GM19468 (cell line): ENCODE results near the gene RAB11FIP3.
"Not testable (repeated sequence)": the region's sequence is repeated elsewhere in the genome, so short reads cannot be mapped to it uniquely, and the experiment has no call there.

Source experiments
- ATAC-seq: cut with Tn5 transposase; IDR thresholded peaks from one replicate; pipeline ENCODE4 v1.9.1; 2021; ENCODE audit warnings: mild to moderate bottlenecking, moderate library complexity, moderate number of reproducible peaks; ENCODE audit not compliant: unreplicated experiment; ENCODE audit errors: extremely low read depth

Gene RAB11FIP3

DNA sequence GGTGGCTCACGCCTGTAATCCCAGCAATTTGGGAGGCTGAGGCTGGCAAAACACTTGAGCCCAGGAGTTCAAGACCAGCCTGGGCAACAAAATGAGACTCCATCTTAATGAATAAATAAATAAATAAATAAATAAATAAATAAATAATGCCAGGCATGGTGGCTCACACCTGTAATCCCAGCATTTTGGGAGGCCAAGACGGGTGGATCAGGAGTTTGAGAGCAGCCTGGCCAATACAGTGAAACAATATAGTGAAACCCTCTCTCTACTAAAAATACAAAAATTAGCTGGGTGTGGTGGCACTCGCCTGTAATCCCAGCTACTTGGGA, 10.3 kb upstream of the RAB11FIP3 start:
- not testable (repeated sequence) for ATAC-seq

GRCh38 chr16:422179-422578, 3.3 kb upstream of the RAB11FIP3 start:
- ATAC-seq: not testable (repeated sequence)

DNA sequence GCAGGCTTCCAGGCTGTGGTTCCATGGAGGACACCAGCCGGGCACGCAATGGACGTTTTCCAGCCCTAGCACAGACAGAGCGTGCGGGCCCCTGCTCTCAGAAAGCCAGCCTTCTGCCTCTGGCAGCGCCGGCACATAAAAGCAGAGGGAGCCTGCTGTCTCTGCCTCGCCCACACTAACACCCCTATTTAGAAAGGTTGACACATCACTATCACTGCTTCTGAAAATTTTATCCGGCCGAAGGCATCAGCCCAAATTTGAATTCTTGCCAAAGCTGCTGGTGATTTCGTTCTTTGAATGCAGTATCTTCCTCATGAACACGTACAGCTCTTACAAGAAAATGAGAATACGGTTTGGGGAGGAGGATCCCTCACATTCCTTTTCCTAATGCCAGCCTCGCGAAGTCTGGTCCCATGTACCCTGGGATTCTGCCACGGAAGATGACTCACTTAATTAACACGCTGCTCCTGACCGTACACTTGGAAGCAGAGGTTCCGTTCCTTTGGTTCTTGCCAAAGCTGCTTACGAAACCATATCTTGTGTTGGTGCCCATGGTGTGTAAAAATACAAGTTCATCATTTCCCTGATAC, 1.3 kb upstream of the RAB11FIP3 start:
- ATAC-seq: no peak

- no peak for ATAC-seq
Measured at GRCh38 chr16:424623-425081, 797 bp upstream of the RAB11FIP3 start.

DNA sequence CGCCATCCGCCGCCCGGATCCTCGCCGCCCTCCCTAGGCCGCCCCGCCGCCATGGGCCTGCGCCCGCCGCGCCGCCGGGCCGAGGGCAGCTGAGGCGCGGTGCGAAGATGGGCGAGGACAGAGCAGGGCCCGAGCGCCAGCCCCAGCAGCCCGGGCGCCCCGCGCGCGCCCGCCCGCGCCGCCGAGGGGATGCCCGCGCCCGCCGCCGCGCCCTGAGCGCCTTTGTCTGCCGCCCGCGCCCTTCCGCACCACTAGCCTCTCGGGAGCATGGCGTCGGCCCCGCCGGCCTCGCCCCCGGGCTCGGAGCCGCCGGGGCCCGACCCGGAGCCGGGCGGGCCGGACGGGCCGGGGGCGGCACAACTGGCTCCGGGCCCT, 278 bp downstream of the RAB11FIP3 start:
- ATAC-seq: no peak

DNA sequence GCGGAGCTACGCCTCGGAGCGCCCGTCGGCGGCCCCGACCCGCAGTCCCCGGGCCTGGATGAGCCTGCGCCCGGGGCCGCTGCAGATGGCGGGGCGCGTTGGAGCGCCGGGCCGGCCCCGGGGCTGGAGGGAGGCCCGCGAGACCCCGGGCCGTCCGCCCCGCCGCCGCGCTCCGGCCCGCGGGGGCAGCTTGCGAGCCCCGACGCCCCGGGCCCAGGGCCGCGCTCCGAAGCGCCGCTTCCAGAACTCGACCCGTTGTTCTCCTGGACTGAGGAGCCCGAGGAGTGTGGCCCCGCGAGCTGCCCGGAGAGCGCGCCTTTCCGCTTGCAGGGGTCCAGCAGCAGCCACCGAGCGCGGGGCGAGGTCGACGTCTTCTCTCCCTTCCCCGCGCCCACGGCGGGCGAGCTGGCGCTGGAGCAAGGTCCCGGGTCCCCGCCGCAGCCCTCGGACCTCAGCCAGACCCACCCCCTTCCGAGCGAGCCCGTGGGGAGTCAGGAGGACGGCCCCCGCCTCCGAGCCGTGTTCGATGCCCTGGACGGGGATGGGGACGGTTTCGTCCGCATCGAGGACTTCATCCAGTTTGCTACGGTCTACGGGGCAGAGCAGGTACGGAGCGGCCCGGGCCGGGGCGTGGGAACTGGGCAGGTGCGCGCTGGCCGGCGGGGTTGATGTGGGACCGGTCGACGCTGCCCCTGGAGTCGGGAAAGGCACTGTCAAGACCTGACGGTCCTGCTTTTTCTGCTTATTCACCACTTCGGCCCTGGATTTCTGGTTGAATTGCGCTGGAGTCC, 861 bp downstream of the RAB11FIP3 start:
- no peak for ATAC-seq

DNA sequence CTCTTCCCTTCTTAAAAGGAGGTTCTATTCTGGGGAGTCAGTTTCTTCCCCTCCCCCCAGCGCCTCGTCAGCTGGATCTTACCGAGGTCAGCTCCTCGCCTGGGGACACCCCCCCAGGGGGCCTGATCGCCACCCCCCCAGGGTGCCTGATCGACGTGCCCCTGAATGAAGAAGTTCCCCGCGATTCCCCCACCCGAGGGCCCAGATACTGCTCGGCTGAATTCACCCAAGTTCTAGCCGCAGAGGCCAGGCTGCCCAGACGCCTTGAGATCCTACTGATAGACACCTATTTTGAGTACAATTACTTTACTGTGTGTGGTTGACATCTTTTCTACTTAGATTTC, 1.4 kb downstream of the RAB11FIP3 start:
- no peak for ATAC-seq

DNA sequence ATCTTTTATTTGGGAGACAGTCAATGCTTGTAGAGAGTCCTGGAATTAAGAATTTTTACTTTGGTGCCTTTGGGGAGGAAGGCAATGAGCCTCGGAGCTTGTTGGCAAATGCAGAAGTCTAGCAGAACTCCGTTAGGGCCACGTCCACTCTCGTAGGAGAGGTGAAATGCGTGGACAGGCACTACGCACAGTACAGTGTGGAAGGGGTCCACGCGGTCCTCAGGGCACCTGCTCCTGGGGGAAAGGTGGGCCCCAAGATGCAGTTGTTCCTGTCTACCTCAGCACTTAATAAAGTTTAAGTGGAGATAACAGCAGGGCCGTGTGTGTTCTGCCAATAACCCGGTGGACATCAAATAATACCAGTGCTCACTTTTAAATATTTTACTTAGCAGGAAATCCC, 1.8 kb downstream of the RAB11FIP3 start:
- ATAC-seq: no peak

- ATAC-seq: no peak
Measured at GRCh38 chr16:430904-431303, 5.5 kb downstream of the RAB11FIP3 start.

DNA sequence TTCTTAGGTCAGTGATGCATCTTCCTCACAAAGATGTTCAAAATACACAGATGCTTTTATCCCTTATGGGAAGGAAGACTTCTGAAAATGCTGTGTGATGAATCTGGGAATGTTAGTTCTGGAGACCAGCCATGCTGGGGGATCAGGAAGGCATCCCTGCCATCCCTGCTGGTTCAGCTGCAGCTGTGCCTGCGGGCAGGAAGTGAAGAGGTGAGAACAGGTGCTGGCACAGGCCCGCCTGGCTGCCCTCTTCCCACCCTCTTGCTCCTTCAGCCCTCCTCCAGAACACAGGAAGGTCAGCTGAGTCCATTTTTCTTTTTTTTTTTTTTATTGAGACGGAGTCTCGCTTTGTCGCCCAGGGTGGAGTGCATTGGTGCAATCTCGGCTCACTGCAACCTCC, 15.2 kb downstream of the RAB11FIP3 start:
- no peak for ATAC-seq

DNA sequence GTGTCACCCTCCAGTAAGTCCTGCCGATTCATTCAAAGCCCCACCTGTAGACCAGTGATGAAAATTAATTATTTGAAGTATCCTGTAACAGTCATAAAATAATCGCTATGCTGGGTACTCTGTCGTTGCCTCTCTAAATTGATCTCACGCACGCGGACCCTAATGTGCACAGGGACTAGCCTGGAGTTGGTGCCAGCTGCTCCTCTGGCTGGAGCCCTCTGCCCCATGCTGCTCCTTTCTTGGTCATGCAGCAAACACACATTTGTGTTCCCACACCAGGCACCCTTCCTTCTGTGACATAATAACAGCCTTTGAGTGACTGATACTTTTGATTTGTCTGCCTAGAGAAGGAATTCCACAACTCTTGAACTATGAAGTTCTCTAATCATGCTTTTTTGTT, 16.0 kb downstream of the RAB11FIP3 start:
- ATAC-seq: no peak

GRCh38 chr16:442976-443375, 17.5 kb downstream of the RAB11FIP3 start:
- ATAC-seq: no peak

GRCh38 chr16:444027-444426, 18.6 kb downstream of the RAB11FIP3 start:
- no peak for ATAC-seq

DNA sequence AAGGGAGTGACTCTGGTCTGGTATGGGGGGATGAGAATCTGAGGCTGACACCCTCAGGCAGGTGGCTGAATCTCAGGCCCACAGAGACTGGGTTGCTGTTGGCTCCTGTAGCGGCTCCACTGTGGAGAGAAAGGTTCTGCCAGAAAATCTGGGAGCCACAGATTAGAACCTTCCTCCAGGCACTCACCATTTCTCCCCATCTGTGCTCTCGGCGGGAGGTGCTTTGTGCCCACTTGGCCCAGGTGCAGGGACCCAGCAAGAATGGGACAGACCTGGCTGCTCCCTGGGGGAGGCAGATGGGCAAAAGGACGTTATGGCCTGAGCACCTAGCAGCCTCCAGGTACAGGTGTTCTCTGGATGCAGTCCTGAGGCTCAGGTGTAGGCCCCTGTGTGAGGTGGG, 20.1 kb downstream of the RAB11FIP3 start:
- no peak for ATAC-seq

- no peak for ATAC-seq
Measured at GRCh38 chr16:450385-450784, 24.9 kb downstream of the RAB11FIP3 start.

DNA sequence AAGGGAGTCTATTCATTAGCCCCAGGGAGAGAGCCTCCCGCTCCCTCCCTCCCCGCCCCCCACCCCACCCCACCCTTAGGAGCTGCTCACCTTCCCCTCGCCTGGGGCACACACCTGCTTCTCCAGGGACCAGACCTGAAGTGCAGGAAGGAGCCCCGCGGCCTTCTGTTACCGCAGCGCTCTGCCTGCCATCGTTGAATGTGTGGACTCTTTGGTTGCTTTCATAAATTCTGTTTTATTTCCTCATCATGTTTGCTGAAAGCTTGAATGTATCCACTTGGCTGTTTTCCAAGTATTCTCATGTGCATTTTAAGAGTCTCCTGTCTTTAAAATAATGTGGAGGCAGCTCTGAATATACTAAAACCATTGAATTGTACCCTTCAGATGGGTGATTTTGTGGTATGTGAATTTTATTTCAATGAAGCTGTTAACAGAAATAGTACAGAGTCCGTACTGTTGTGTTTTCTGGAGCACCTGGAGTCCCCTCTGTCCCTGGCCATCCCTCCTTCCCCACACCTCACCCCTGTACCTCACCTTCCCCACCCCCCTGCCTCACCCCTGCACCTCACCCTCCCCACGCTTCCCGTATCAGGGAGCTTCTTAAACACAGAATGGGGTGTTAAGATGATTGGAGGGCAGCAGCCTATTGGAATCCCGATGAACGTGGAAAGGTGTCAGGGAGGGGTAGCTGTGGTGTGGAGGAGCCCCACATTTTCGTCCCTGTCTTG, 25.5 kb downstream of the RAB11FIP3 start:
- no peak for ATAC-seq

- ATAC-seq: no peak
Measured at GRCh38 chr16:454397-454940, 29.0 kb downstream of the RAB11FIP3 start.

- no peak for ATAC-seq
Measured at GRCh38 chr16:455453-455852, 30.0 kb downstream of the RAB11FIP3 start.

- no peak for ATAC-seq
Measured at GRCh38 chr16:456891-457483, 31.5 kb downstream of the RAB11FIP3 start.

GRCh38 chr16:457732-458400, 32.4 kb downstream of the RAB11FIP3 start:
- ATAC-seq: no peak
